Right renal pelvis (tissue), 4 donors: ENCODE data around the gene HOXA1. TPM values are rescaled to one million over a fixed set of nuclear protein-coding genes. Genes with fewer than 3 reads are reported as not detected.

Source experiments
- DNase-seq, 4 donors: peaks; one replicate each; pipeline ENCODE4 v3.0.0-alpha.2; 2013; ENCODE audit warnings: low read depth in 4 of 4, low spot score in 3 of 4, missing footprints in 1 of 4
- polyA plus RNA-seq, 4 donors: library from polyadenylated mRNA; unstranded; fragments of 120-200 nt; gene quantifications; one replicate each; pipeline ENCODE4 v1.2.1, GENCODE V29; 2013; ENCODE audit not compliant: insufficient read length in 4 of 4

HOXA1 gene
- polyA plus RNA-seq, 4 donors, result 2.3 to 3.6 (median 2.5) TPM

GRCh38 chr7:27117887-27118491 lies 22.2 kb upstream of the HOXA1 start:
- no peak for DNase-seq

DNA sequence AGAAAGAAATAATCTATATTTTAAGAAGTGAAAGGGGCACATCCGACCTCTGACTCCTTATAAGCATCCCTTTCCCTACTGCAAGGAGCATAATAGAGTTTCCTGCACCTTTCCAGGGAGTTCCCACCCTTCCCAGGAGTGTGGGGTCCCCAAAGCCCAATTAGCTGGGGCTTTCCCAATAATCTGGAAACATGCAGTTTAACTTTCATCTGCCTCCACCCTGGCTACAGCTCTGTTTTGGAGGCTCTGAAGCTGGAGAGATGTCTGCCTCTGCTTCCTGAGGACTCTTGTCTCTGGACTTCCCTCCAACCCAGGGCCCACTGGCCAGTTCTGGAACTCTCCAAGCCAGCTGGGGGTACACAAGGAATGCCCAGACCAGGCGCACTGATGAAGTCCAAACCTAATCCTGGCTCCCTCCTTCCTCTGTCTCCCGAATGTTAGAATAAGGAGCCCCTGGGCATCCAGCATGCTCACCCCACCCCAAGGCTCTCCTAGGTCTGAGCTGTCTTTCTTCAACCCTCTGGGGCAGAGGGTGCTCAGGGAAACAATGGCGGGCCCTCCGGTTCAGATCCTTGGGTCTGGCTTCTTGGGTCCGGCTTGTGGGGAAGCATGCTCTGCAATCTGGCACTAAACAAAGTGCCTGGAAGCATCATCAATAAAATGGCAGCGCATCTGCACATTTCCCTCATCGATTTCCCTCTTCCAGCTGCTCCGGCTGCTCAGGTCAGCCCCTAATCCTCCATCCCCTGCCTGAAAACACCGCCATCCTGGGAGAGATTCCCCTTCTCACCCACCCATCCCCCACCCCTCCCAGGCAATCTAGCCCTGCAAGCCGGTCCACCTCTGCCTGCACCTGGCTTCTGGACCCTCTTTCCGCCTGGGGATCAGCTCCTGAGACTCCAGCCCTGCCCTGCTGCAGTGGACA lies 21.4 kb upstream of the HOXA1 start:
- no peak for DNase-seq

DNA sequence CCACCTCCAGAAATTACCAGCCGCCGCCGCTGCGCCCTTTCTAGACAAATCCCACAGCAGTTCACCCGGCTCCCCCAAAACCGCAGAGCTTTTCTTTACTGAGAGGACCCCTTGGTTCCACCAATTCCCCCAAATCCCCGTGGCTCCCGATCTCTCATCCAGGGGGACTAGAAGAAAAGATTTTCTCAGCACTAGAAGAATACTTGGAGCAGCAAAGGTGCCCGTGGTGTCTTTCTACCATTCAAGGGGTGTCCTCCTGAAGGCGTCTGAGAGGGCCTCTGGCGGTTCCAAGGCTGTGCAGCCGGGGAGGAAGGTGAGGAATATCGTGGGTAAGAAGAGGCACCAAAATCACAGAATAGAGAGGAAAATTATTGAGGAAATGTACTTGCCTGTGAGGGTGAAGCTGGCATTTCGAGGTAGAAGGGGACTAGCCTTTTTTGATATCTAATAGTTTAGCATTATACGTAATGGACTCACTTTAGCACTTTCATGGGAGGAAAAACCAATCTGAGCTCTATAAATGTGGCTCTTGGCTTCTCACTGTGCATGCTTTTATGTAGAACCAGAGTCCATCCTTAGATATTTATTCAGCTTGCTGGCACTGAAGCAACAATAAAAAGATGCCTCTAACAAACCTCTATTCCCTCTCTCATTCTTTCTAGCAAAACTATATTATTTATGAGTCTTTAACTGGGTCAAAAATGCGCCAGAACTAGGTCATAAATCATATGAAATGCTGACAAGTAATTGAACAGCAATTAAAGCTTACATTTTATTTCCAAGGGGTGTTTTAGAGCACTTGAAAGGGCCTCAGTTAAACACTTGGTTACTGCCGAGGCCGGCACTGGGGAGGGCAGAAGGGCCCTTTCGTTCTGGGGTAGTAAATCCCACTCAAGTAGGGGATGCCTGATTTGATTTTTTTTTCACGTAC lies 20.5 kb upstream of the HOXA1 start:
- no peak for DNase-seq

DNA sequence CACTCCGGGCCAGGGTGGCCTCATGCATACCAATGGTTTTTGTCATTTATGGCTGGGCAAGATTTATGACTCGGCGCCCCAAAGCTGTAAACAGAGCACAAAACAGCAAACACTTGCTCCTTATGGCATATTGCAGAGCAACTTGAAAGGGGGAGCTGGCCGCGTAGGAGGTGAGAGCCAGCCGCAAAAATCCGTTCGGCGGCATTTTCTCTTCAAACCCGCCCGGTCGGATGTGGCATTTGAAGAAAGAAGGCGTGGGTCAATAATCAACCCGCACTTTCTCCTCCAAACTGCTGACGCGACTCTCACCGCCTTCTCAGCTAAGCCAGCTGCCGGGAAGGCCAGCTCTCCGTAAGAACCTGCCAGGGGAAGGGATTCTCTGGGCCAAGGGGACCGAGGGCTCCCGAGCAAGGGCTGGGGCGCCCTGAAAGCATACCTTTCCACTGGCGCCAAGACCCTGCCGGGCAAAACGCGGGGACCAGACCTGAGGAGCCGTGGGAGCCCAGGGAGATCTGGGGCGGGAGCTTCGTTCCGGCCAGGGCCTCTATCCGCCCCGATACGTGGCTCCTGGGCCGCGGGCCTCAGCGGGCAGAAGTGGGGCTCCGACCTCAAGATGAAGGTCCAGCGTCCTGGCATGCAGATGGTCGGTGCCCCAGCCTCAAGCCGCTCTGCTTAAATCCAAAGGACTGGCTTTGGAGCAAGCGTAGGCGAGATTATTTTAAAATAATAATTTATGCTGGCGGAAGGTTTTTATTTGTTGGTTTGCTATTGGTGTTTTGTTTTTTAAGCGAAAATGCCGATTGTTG lies 19.6 kb upstream of the HOXA1 start:
- no peak for DNase-seq

DNA sequence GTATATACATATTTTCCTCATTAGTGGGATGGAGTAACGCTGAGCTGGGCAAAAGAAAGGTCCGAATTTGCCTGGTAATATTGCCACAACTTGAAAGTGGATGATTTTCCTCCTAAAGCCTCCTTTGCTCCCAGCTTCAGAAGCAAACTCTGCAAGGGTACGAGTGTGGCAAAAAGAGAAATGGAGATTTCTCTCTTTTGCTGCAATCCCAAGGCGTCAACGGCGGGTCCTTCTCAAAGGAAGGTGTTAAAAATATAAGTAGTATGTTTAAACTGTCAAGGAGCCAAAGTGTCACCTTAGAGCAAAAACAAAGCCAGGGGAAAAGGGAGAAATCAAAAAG lies 19.1 kb upstream of the HOXA1 start:
- no peak for DNase-seq

DNA sequence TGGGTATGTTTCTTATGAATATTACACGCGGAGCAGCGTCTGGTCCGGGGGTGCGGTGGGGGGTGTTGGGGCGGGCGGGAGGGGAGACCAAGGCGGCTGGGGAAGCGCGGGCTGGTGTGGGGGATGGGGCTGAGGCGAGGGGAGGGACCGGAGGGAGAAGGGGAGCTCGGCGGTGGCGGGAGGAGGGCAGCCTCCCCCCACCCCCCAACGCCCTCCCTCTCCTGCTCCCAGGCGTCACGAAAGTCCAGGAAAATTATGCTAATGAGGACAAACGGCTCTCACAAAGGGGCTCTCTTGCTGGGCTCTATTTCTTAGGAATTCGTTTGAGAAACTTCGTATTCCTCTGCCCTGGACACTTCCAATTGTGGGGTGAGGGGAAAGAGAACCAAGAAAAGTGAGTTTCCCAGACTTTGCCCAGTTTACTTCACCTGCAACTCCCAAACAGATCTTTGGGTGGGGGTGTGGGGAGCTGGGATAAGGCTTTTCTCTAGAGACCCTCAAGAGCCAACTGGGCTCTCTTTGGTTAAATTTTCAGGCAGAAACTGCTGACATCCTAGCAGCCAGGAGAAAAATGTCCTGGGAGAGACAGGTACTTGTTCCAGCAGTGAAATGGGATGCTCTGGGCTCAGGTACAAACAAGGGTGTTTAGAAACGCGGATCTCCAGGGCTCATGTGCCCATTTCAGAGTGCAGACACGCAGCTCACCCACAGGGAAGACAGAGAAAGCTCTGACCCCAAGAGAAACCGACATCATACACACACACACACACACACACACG lies 18.4 kb upstream of the HOXA1 start:
- DNase-seq, result no peak

DNA sequence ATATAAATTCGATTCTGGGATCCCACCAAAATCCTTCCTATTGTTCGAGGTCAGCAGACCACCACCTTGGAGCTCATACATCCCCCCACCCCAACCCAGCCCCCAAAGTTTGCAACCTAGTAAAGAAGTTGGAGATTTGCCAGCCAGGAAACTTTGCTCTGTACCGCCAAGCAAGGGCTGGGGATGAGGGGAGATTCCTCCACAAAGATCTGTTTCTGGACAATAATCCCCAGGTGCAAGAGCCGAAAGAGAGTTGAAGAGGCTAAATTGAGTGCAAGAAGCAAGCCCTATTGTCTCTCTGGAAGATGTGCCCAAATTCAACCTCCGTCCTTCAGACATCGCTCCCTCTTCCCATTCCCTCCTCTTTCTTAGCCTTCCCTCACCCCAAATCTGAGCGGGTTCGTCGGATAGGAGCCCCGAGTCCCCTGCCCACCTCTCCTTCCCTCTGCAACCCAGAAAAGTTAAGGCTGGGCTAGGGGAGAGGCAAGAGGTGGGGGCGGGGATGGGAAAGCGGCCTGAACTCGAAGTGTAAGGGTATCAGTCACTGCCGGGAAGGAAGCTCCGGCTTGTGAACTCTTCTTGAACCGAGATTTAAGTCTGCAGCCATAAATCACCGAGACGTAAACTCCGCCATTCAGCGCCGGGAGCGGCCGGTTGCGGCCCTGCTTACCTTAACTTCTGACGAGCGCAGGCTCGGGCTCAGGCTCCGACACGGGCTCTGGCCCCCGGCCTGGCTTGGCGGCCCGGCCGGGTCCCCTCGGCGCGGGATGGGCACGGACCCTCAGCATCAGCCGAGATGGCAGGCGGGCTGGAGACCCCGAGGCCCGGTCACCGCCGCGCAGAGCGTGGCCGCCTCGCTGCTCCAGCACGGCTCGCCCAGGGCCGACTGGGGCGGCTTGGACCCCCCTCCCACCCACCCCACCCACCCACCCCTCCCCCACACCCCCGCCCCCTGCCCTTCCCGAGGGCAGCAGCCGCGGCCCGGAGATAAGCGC lies 17.5 kb upstream of the HOXA1 start:
- DNase-seq, result peak in 3 of 4 donors; percentile 84 to 91 (median 90)

DNA sequence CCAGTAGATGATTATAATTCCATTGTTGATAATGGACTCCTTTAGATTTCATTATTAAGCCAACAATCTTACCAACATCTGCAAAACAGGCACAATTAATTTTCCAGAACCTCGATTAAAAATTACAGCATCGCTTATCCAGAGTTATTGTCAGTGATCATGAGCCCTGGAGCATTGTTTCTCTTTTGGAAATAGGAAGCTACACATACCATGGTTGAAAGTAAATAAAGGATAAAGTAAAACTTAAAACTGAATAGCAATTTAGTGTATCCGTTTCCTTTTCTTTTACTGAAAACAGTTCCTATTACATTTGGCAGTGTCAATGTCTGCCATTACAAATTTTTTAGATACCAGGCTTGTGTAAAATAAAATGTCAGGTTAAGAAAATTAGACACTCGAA lies 16.6 kb upstream of the HOXA1 start:
- no peak for DNase-seq

- no peak for DNase-seq
Observed at GRCh38 chr7:27111751-27112277, 16.0 kb upstream of the HOXA1 start.

DNA sequence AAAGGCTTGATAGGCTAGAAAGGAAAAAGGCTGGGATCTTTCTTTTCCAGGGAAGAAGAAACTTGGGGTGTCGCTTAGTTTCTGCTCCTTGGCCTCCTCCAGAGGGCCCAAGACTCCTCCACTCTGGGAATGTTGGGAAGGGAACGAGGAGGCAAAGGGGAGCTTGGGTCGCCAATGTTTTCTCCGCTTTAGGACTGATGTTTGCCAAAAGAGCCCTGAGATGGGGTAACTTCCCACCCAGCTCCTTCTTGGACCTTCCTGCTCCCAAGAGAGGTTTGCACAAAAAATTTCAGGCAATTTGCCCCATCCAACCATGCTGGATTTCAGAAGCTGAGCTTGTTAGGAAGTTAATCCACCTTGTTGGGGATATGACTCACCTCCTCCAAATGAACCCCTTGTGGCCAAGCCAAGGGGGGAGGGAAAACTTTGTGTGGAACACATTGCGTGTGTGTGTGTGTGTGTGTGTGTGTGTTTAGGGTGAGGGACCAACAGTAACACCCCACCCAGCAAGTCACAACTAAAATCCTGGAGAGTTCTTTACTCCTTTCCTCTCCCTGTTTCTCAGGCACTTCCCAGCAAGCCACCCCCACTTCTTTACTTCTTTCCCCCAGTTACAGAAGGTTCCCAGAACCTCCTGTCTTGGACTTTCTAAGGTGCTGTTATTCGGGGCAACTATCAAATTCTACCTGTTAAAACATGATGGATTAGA lies 15.4 kb upstream of the HOXA1 start:
- DNase-seq, result no peak

DNA sequence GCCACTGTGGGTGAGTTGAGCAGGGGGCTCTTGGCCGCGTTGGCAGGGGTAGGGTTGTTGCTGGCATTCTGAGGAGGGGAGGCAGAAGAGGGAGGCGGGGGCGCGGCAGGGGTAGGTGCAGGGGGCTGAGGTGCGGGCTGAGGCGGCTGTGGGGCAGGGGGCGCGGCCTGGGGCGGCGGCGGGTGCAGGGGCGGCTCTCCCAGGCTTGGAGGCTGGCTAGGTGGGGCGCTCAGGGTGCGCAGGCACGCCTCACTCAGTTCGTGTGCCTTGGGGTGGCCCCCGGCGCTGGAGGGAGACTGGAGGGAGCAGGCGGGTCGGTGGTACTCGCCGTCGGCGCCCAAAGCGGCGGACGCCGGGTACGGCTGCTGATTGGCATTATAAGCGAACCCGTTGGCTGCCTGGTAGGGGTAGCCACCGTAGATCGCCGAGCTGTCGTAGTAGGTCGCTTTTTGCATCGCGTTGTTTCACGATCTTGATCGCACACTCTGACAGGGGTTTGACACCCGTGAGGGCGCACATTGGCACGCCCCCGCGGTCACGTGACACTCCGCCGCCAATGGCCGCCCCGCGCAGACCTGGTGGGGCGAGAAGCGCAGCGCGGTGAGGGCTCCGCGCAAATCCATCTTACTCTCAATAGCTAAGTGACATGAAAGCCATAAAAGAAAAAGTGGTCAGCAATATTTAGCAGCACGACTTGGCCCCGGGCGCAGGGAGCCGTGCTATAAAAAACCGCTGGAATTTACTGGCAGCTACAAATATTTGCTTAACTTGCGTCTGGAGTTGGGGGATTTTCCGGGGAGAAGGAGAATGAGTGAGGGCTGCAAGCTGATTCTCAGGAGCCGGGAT lies 14.6 kb upstream of the HOXA1 start:
- no peak for DNase-seq

GRCh38 chr7:27109466-27110185 lies 13.8 kb upstream of the HOXA1 start:
- no peak for DNase-seq

DNA sequence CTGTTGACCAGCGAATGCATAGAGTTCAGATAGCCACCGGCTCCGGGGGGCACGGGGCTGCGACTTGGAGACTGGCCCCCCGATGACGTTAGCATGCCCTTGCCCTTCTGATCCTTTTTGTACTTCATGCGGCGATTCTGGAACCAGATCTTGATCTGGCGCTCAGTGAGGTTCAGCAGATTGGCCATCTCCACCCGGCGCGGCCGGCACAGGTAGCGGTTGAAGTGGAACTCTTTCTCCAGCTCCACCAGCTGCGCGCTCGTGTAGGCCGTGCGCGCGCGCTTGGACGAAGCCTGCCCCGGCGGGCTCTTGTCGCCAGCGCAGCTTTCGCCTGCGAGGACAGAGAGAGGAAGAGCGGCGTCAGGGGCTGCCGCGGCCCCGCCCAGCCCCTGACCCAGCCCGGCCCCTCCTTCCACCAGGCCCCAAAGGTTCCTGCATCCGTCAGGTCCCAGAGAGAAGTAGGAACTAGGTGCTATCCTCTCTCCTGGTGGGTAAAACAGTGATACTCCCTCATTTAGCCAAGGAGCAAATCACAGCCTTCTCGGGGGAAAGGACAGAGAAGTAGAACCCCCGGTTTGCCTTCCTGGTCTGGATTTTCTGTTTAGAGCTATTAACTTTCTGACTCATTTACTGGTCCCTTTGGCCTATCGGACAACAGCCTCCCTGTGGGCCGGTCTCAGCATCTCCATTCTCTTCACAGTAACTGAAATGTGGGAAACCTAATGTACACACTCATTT lies 12.8 kb upstream of the HOXA1 start:
- DNase-seq, result no peak

DNA sequence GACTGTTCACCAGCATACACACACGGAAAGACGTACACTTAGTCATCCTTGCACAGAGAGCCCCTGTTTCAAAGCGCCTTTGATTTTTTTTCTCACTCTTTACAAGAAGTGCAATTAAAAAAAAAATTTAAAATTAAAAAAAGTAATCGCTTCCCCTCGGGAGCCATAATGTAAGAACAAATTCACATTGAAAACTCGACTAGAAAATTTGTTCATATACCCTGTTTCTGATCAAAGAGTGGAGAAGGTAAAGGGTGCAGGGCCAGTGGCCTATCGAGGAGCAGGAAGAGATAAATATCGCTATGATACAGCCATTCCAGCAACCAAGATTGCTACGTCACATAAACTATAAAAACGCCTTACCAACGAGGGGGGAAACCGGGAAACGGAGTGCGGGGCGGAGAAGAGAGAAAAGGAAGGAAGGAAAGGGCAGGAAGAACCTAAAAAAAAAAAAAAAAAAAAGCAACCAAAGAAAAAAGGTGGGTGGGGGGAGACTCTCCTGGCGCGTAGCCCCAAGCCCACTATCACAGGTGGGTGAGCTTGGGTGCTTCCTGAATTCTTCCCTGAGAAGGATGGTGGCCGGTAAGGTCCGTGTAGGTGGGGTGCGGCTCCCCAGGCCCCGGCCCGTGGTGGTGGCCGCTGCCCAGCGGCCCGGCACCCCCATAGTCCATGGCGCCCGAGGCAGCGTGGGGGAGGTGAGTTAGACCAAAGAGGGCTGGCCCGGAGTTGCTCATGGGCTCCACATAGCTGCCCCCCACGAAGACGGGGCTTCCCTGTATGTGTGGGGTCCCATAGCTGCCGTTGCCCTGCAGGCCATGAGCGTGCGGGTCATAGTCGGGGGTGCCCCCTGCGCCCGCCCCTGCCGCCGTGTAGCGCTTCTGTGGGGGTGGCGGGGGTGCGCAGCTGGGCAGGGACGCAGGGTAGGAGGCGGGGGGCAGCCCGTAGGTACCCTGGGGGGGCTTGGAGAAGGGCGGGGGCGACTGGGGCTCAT lies 11.9 kb upstream of the HOXA1 start:
- no peak for DNase-seq
